Heart left ventricle (tissue), 16 donors: Measurements from ENCODE around the gene CNTN5. TPM values are rescaled to one million over a fixed set of nuclear protein-coding genes. Genes with fewer than 3 reads are reported as not detected.

ENCODE experiments used
- ATAC-seq, 4 donors: fragments of 200-7000 bp; cut with Tn5 transposase; one replicate each; pipeline ENCODE4 v1.9.1; 2020 to 2022; ENCODE audit warnings: moderate library complexity in 4 of 4, mild to moderate bottlenecking in 3 of 4, moderate number of reproducible peaks in 1 of 4
- DNase-seq, 5 donors: peaks; one replicate each; pipeline ENCODE4 v3.0.0-alpha.2; 2020
- H3K27ac ChIP-seq, 12 donors: fragments of 200-600 bp; sonication (generic) in 4 of 12; one replicate each; pipeline versions ENCODE4 v1.5.0 to v1.8.0; 2016 to 2022; ENCODE audit warnings: mild to moderate bottlenecking in 2 of 12
- H3K27me3 ChIP-seq, 9 donors: fragments of 200-600 bp; sonication (generic) in 2 of 9; one replicate each; pipeline versions ENCODE4 v1.5.1 to v1.8.0; 2016 to 2022; ENCODE audit warnings: mild to moderate bottlenecking in 3 of 9
- H3K36me3 ChIP-seq, 9 donors: fragments of 200-600 bp; sonication (generic) in 2 of 9; one replicate each; pipeline versions ENCODE4 v1.5.0 to v1.8.0; 2018 to 2022; ENCODE audit warnings: mild to moderate bottlenecking in 2 of 9
- H3K4me1 ChIP-seq, 12 donors: fragments of 200-600 bp; sonication (generic) in 4 of 12; one replicate each; pipeline versions ENCODE4 v1.5.0 to v1.8.0; 2016 to 2022; ENCODE audit warnings: mild to moderate bottlenecking in 3 of 12
- H3K4me3 ChIP-seq, 12 donors: fragments of 200-600 bp; sonication (generic) in 4 of 12; one replicate each; pipeline versions ENCODE4 v1.5.0 to v1.8.0; 2017 to 2022; ENCODE audit warnings: mild to moderate bottlenecking in 9 of 12, moderate library complexity in 4 of 12
- H3K9me3 ChIP-seq, 12 donors: fragments of 200-600 bp; sonication (generic) in 4 of 12; one replicate each; pipeline versions ENCODE4 v1.5.0 to v1.8.0; 2016 to 2022; ENCODE audit warnings: mild to moderate bottlenecking in 1 of 12
- CTCF ChIP-seq, 12 donors: fragments of 200-600 bp; sonication (generic) in 4 of 12; IDR thresholded peaks; one replicate each; pipeline versions ENCODE4 v1.5.0 to v1.8.0; 2018 to 2022; ENCODE audit warnings: antibody characterized with exemption in 12 of 12, mild to moderate bottlenecking in 5 of 12
- POLR2A ChIP-seq, 2 donors: fragments of 450-650 bp; IDR thresholded peaks; one replicate each; pipeline ENCODE4 v1.6.1; 2017; ENCODE audit warnings: antibody characterized with exemption in 2 of 2, mild to moderate bottlenecking in 2 of 2, moderate library complexity in 2 of 2
- whole genome bisulfite sequencing, 4 donors: extraction: QIAGEN DNeasy Blood & Tissue Kit in 2 of 4; methylation state at CpG; one replicate each; pipeline versions ENCODE4 v1.1.5 to v1.1.7; 2013 to 2018; 5-methylcytosine and 5-hydroxymethylcytosine counted together
- intact Hi-C, 10 donors: fragments of 100-400 bp; cut with DNase I; formaldehyde crosslinking; loops; one replicate each; pipeline versions ENCODE4 v1.11.1 to v1.14.2; 2022
- polyA plus RNA-seq, 2 donors: library from polyadenylated mRNA; stranded (reverse); fragments of 200-250 nt; gene quantifications; one replicate each; pipeline ENCODE4 v1.2.3, GENCODE V29; 2013
- total RNA-seq, 9 donors: library from RNA; depleted of rRNA in 2 of 9; stranded (reverse); fragments of >200 nt in 2 of 9; fragmentation: NEBNext Ultra II Directional in 3 of 9; extraction: Animal tissue kit (Norgen Biotek cat#: 25700) in 3 of 9; gene quantifications; one replicate each; pipeline versions ENCODE4 v1.1.0 to v1.2.4, GENCODE V29; 2016 to 2023
- donor health status: ischemic (EF 13 %, LVEDD 7.1; RV severe dilation, severe dysfunction).
- donor health status: healthy with polysubstance abuse.
- donor health status: DM: no; HTN: yes; CAD: no.
- donor health status: DM: no; HTN: no; CAD: no.
- donor health status: ischemic (EF 25% LVEDD 6.9; RV normal size, moderate dysfunction).
- donor health status: ischemic (EF 25% LVEDD 5.7; RV mildly dilated, moderate dysfunction).
- donor health status: healthy.
- donor health status: DM: yes; HTN: yes; CAD: no.
- donor health status: ischemic (EF 35%, LVEDD 5.7; RV mildly dilated, moderate dysfunction).
- donor health status: nonischemic (EF 11% LVEDD 7.7; RV severe dilation, severe dysfunction).
- donor health status: DM: yes; HTN: yes; CAD: no.
- donor health status: PGD.
- donor health status: ischemic (EF 29% LVEDD 5.4; RV normal size, mild dysfunction).
- donor health status: nonischemic (EF 23%, LVEDD 6.1; RV moderate dilation, normal function).

CNTN5 gene
- total and polyA plus RNA-seq, 11 donors, result 0.11 to 0.16 TPM; not detected in 9

GRCh38 chr11:99425596-99425995, 404.8 kb downstream of the CNTN5 start:
- DNase-seq, result no peak
- Histone ChIP-seq H3K9me3 (no peaks in the 10 kb centered on the region), H3K27me3 (no peaks in the 10 kb centered on the region), H3K4me3 (no peak overlapping the region), H3K4me1 (no peaks in the 10 kb centered on the region), H3K36me3 (no peaks in the 10 kb centered on the region), H3K27ac (no peak overlapping the region)
- intact Hi-C loops, result no loop called here
- peak in 1 of 4 donors; percentile 34 for ATAC-seq
- TF ChIP-seq POLR2A (IDR thresholded peaks at IDR 0.05), result no peak
- no peak for TF ChIP-seq CTCF (IDR thresholded peaks at IDR 0.05)
- WGBS, 4 donors, result 48 to 100% (median 60%) methylated on average over 1 to 2 of the region's 2 CpGs

- intact Hi-C loops, result no loop called here
- TF ChIP-seq POLR2A (IDR thresholded peaks at IDR 0.05), result no peak
- no peak for TF ChIP-seq CTCF (IDR thresholded peaks at IDR 0.05)
- Histone ChIP-seq H3K36me3 (no peaks in the 10 kb centered on the region), H3K27me3 (no peaks in the 10 kb centered on the region), H3K9me3 (no peaks in the 10 kb centered on the region), H3K4me1 (no peaks in the 10 kb centered on the region), H3K4me3 (no peak overlapping the region), H3K27ac (no peak overlapping the region)
- ATAC-seq (no peak), DNase-seq (no peak)
- 87 to 94% (median 92%) methylated on average over 3 of the region's 3 CpGs for WGBS, 4 donors
Measured at GRCh38 chr11:99432677-99433076, 411.9 kb downstream of the CNTN5 start.

GRCh38 chr11:99443276-99443675, 422.5 kb downstream of the CNTN5 start:
- Histone ChIP-seq H3K27ac (no peak overlapping the region), H3K4me3 (no peak overlapping the region), H3K36me3 (no peaks in the 10 kb centered on the region), H3K9me3 (no peaks in the 10 kb centered on the region), H3K27me3 (no peaks in the 10 kb centered on the region), H3K4me1 (no peaks in the 10 kb centered on the region)
- intact Hi-C loops, result no loop called here
- TF ChIP-seq CTCF (IDR thresholded peaks at IDR 0.05) (no peak), POLR2A (IDR thresholded peaks at IDR 0.05) (no peak)
- no peak for DNase-seq
- ATAC-seq, result no peak
- WGBS, 4 donors, result 69 to 77% (median 74%) methylated on average over 3 of the region's 3 CpGs

GRCh38 chr11:99446400-99446799, 425.7 kb downstream of the CNTN5 start:
- TF ChIP-seq POLR2A (IDR thresholded peaks at IDR 0.05) (no peak), CTCF (IDR thresholded peaks at IDR 0.05) (no peak)
- intact Hi-C loops, result no loop called here
- no peaks in the 10 kb centered on the region for H3K27me3 ChIP-seq
- H3K4me1 ChIP-seq, result no peaks in the 10 kb centered on the region
- WGBS, 4 donors, result 73 to 88% (median 82%) methylated on average over 1 of the region's 1 CpG
- ATAC-seq (no peak), DNase-seq (no peak)
- H3K27ac ChIP-seq, result no peak overlapping the region
- H3K36me3 ChIP-seq, result no peaks in the 10 kb centered on the region
- H3K9me3 ChIP-seq, result no peaks in the 10 kb centered on the region
- H3K4me3 ChIP-seq, result no peak overlapping the region
